Psoas muscle (tissue), 8 donors: ENCODE data around the gene GRK6. TPM values are rescaled to one million over a fixed set of nuclear protein-coding genes. Genes with fewer than 3 reads are reported as not detected.
A peak's percentile ranks its signal among the peaks of the same experiment; 100 is the strongest.

ENCODE experiments used
- ATAC-seq, 4 donors: fragments of 200-7000 bp; cut with Tn5 transposase; one replicate each; pipeline ENCODE4 v1.9.1; 2020; ENCODE audit warnings: moderate library complexity in 3 of 4, mild to moderate bottlenecking in 2 of 4
- DNase-seq, 2 donors: peaks; one replicate each; pipeline ENCODE4 v3.0.0-alpha.2; 2020
- H3K27ac ChIP-seq: fragments of 200-600 bp; one replicate; pipeline ENCODE4 v1.8.0; 2022
- H3K27me3 ChIP-seq, 3 donors: fragments of 200-600 bp in 1 of 3; one replicate each; pipeline versions ENCODE4 v1.6.1 to v1.8.0; 2013 to 2022; ENCODE audit warnings: low read length in 2 of 3, mild to moderate bottlenecking in 2 of 3, moderate library complexity in 1 of 3; ENCODE audit not compliant: insufficient read depth in 3 of 3
- H3K36me3 ChIP-seq, 2 donors: fragments of 200-600 bp in 1 of 2; one replicate each; pipeline versions ENCODE4 v1.6.1 to v1.8.0; 2013 to 2022; ENCODE audit warnings: low read depth in 1 of 2, mild to moderate bottlenecking in 1 of 2, moderate library complexity in 1 of 2; ENCODE audit not compliant: insufficient read depth in 1 of 2
- H3K4me1 ChIP-seq: fragments of 200-600 bp; one replicate; pipeline ENCODE4 v1.8.0; 2022
- H3K4me3 ChIP-seq: fragments of 200-600 bp; one replicate; pipeline ENCODE4 v1.8.0; 2022; ENCODE audit warnings: mild to moderate bottlenecking
- H3K9me3 ChIP-seq: fragments of 200-600 bp; one replicate; pipeline ENCODE4 v1.8.0; 2022
- CTCF ChIP-seq: fragments of 200-600 bp; IDR thresholded peaks from one replicate; pipeline ENCODE4 v1.8.0; 2022; ENCODE audit warnings: antibody characterized with exemption
- WGBS, 3 donors: extraction: QIAGEN DNeasy Blood & Tissue Kit; methylation state at CpG; one replicate each; pipeline versions ENCODE4 v1.1.6 to v1.1.7; 2013; 5-methylcytosine and 5-hydroxymethylcytosine counted together
- intact Hi-C, 2 donors: fragments of 100-400 bp; cut with DNase I; formaldehyde crosslinking; loops; one replicate each; pipeline versions ENCODE4 v1.11.0 to v1.14.2; 2022
- polyA plus RNA-seq, 3 donors: library from polyadenylated mRNA; stranded (reverse); fragments of 200-250 nt; gene quantifications; one replicate each; pipeline ENCODE4 v1.2.3, GENCODE V29; 2013
- total RNA-seq, 4 donors: library from RNA; stranded (reverse); fragmentation: NEBNext Ultra II Directional in 2 of 4; extraction: Animal tissue kit (Norgen Biotek cat#: 25700) in 2 of 4; gene quantifications; one replicate each; pipeline versions ENCODE4 v1.2.1 to v1.2.4, GENCODE V29; 2021 to 2023
- donor health status: healthy with polysubstance abuse.
- donor health status: DM: no; HTN: no; CAD: no; lungs with moderate emphysema.
- donor health status: Bipolar disorder and iron deficiency.
- donor health status: healthy.
- donor health status: DM: yes; HTN: yes; CAD: no.
- donor health status: DM: no; HTN: no; CAD: no.
- donor health status: DM: no; HTN: no; CAD: no.
- donor health status: DM: yes; HTN: yes; CAD: no.

Gene GRK6
- total and polyA plus RNA-seq, 7 donors, result 12.3 to 22.6 (median 15.8) TPM

DNA sequence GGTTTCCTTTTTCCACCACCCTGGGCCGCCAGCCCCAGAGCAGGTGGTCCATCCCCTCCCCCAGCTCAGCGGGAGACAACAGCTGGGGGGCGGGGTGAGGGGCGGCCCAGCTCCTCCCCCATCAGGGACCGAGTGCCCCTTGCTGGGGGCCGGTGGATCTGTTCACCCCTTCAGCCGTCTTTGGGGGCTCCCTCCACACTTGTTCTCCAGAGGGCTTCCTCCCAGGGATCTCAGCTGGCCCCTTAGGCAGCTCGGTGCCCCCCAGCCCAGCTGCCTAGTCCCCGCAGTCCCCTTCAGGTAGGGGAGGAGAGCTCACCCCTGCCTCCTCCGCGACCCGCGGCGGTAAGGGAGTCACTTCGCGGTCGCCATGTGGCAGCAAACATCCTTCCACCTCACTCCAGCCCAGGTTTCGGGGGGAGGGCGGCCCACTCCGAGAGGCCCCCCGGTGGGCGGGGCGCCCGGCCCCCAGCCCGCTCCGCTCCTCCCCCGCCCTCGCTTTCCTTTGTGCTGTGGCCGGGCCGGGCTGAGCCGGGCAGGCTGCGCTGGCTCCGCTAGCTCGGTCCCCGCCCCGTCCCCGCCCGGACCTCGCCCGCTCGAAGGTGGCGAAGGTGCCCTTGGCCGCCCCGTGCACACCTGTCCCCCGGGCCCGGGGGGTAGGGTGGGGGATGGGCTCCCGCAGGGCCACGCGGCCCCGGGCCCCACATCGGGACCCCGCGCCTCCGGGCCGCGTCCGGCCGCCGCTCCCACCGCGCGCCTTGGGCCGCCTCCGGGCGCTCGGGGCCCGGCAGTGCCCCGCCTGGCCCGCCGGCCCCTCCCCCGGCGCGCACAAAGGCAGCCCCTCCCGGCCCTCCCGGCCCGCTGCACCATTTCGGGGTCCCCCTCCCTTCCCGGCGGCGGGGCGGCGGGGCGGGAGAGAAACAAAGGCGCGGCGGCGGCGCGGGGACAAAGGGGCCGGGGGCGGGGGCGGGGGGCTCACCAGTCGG lies 46.3 kb downstream of the GRK6 start:
- Histone ChIP-seq H3K4me1 (peaks cover 8% of the 10 kb centered on the region), H3K27ac (peak overlapping the region; percentile 55), H3K4me3 (peak overlapping the region; percentile 76), H3K27me3 (no peaks in the 10 kb centered on the region), H3K36me3 (no peaks in the 10 kb centered on the region), H3K9me3 (no peaks in the 10 kb centered on the region)
- 2 to 12% (median 3%) methylated on average over 22 to 93 of the region's 93 CpGs for WGBS, 3 donors
- intact Hi-C loops, result no loop called here
- ATAC-seq (peak; percentile 4 to 24 (median 20)), DNase-seq (peak in 1 of 2 donors; percentile 50)
- TF ChIP-seq CTCF, result no peak

DNA sequence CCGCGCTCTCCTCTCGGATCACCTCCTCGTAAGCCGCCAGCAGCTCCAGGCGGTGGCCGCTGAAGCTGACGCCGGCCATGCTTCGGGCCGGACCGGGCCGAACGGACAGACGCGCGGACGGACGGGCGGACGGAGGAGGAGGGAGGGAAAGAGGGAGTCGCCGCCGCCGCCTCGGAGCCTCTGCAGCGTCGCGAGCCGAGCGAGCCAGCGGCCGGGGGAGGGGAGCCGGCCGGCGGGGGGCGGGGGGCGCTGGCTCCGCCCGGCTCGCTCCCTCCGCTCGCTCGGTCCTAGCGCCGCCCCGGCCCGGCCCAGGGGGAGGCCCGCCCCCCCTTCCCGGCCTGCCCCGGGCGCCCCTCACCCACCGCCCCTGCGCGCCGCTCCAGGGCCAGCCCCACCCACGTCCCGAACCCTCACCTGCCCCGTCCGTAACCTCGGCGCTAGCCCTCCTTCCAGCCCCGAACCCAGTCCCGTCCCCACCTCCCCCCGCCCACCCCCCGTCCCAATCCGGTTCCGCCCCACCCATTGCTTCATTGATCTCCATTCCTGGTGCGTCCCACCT lies 47.0 kb downstream of the GRK6 start, which contains the start of gene DBN1:
Gene DBN1 (minus strand): TSS at position 192 of the 559 bp plus-strand sequence. CDS start 113 bp downstream, at position 79.
- DNase-seq (peak; percentile 62 to 78), ATAC-seq (peak; percentile 23 to 58 (median 46))
- Histone ChIP-seq H3K4me1 (peaks cover 11% of the 10 kb centered on the region), H3K9me3 (no peaks in the 10 kb centered on the region), H3K27ac (peak within 1 kb of the TSS; percentile 55), H3K36me3 (no peaks in the 10 kb centered on the region), H3K27me3 (no peaks in the 10 kb centered on the region), H3K4me3 (peak within 1 kb of the TSS; percentile 76)
- intact Hi-C loops, result no loop called here
- WGBS, 3 donors, result 4 to 14% (median 8%) methylated on average over 7 to 65 of the region's 69 CpGs
- TF ChIP-seq CTCF, result no peak

DNA sequence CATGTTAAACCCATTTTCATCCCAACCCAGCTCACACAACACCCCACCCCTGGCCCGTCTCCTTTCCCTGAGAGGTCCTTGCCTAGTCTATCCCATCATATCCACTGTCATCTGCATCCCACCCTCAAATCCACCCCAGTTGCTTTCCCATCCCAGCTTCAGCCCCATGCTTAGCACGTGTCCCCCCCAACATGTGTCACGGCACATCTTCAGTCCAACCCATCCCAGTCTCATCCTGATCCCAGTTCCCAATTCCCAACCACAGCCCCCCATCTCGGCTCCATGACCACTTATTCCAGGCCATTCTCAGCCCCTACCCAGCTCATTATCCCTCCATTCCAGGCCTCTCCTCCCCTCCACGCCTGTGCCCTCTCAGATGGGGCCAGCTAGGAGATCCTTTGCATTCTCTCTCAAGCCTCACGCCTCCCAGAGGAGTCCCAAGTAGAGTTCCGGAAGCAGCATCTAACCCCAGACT lies 47.6 kb downstream of the GRK6 start:
- intact Hi-C loops, result no loop called here
- H3K36me3 ChIP-seq, result no peaks in the 10 kb centered on the region
- ATAC-seq (no peak), DNase-seq (no peak)
- no peak for TF ChIP-seq CTCF
- 52 to 61% (median 56%) methylated on average over 7 of the region's 7 CpGs for WGBS, 3 donors
- H3K27ac ChIP-seq, result no peak overlapping the region
- no peak overlapping the region for H3K4me3 ChIP-seq
- no peaks in the 10 kb centered on the region for H3K27me3 ChIP-seq
- peaks cover 16% of the 10 kb centered on the region for H3K4me1 ChIP-seq
- no peaks in the 10 kb centered on the region for H3K9me3 ChIP-seq

- no peak for TF ChIP-seq CTCF
- WGBS, 3 donors, result 67 to 69% (median 69%) methylated on average over 3 to 4 of the region's 4 CpGs
- H3K4me3 ChIP-seq, result no peak overlapping the region
- ATAC-seq, result no peak
- H3K27me3 ChIP-seq, result no peaks in the 10 kb centered on the region
- H3K36me3 ChIP-seq, result no peaks in the 10 kb centered on the region
- no peak for DNase-seq
- intact Hi-C loops, result no loop called here
- H3K9me3 ChIP-seq, result no peaks in the 10 kb centered on the region
- H3K27ac ChIP-seq, result no peak overlapping the region
- peaks cover 24% of the 10 kb centered on the region for H3K4me1 ChIP-seq
Observed at GRCh38 chr5:177474846-177475562, 48.5 kb downstream of the GRK6 start.
